ENCODE results near the gene NEK5. TPM values are rescaled to one million over a fixed set of nuclear protein-coding genes. Genes with fewer than 3 reads are reported as not detected.

Gene NEK5, protein sequence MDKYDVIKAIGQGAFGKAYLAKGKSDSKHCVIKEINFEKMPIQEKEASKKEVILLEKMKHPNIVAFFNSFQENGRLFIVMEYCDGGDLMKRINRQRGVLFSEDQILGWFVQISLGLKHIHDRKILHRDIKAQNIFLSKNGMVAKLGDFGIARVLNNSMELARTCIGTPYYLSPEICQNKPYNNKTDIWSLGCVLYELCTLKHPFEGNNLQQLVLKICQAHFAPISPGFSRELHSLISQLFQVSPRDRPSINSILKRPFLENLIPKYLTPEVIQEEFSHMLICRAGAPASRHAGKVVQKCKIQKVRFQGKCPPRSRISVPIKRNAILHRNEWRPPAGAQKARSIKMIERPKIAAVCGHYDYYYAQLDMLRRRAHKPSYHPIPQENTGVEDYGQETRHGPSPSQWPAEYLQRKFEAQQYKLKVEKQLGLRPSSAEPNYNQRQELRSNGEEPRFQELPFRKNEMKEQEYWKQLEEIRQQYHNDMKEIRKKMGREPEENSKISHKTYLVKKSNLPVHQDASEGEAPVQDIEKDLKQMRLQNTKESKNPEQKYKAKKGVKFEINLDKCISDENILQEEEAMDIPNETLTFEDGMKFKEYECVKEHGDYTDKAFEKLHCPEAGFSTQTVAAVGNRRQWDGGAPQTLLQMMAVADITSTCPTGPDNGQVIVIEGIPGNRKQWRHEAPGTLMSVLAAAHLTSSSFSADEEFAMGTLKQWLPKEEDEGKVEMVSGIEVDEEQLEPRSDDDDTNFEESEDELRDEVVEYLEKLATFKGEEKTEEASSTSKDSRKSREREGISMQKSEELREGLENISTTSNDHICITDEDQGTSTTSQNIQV
- total RNA-seq, result 1.8 TPM

DNA sequence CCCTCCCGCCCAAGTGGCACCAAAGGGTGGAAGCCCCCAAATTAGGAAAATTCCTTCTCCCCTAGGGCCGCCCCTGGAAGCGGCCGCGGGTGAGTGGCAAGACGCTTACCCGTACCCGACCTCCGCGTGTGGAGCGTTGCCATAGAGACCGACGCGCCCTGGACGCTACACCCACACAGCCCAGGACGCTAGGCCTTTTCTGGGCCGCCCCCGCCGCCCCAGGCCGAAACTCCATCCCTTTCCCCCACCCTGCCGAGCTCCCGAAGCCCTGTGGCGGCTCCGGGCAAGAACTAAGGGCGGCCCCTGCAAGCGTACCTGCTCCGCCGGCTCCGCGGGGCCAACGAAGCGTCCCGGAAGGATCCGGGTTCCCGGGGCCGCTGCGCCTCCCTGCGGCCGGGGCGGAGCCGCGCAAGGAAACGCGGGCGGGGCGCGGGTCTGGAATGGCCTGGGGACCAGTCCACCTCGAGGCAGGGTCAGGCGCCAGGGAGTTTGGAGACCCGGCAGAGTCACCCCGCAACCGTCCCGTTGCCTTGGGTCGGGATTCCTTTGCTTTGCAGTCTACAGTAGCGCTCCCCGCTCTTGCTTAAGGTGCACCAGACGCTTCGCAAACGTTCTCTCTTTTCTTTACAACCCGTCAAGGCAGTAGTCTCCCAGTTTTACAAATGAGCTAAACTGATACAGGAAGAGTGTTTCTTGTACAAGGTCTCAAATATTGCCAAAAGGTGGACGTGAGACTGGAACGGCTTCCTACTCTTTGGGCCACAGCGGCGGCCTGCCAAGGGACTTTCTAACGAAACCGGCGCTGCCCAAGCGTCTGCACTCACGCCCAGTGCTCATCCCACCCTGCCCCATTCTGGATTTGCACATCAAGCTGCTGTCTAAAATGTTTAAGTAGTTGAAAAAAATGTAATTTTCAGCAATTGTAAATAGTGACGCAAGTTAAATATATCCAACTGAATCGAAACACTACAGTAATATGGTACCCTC lies at the start of gene NEK5:
Gene NEK5, minus strand, starts transcription at position 360 of the 987 bp plus-strand sequence. CDS start 1,591 bp downstream, outside the sequence.

DNA sequence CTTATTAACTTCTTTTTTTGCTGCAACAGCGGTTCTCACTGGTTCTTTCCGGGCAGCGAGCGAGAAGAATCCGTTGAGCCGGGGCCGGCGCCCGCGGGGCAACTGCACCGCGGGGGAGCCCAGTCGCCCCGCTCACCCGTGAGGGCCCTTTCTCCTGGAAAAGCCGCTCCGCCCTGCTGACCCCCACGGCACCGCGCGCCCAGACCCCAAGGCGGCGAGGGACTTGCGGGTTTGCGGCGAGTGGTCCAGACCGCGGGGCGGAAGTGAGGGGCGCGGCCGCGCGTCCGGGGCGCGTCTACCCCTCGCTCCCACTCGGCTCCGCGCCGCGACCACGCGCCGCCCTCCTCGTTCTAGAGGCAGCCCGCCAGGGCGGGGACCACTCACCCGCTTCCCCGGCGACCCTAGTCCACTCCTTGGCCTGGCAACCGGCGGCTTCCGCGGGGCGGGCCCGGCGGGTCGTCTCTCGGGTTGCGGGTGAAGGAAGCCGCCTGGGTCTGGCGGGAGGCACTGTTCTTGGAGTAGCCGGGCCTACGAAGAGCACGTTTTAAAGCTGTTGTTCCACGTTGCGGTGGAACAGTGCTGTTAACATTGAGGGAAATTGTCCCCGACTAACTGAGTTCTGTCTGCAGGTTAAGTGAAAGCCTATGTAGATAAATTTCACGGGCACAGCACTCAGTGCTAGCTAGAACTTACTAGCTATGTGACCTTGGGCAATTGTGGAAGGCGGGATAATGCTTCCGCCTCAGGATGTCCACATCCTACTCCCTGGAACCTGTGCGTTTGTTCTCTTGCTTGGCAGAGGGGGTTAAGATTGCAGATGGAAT lies 30.5 kb upstream of the NEK5 start, which contains the start of gene NEK3:
Gene NEK3, minus strand, starts transcription at position 439 of the 824 bp plus-strand sequence. CDS start 3,406 bp downstream, outside the sequence.

DNA sequence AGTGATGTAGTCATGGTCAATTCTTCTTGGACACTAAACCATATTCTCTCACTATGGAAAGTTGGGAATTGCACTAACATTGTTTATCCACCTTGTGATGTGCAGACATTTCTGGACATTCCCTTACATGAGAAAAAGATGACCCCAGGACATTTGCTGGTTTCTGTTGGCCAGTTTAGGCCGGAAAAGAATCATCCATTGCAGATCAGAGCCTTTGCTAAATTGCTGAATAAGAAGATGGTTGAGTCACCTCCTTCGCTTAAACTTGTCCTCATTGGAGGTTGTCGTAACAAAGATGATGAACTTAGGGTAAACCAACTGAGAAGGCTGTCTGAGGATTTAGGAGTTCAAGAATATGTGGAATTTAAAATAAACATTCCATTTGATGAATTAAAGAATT lies 104.4 kb downstream of the NEK5 start, which contains the start of gene UTP14C:
Gene UTP14C, plus strand, starts transcription at position 211 of the 400 bp plus-strand sequence. CDS start 4,114 bp downstream, outside the sequence.

DNA sequence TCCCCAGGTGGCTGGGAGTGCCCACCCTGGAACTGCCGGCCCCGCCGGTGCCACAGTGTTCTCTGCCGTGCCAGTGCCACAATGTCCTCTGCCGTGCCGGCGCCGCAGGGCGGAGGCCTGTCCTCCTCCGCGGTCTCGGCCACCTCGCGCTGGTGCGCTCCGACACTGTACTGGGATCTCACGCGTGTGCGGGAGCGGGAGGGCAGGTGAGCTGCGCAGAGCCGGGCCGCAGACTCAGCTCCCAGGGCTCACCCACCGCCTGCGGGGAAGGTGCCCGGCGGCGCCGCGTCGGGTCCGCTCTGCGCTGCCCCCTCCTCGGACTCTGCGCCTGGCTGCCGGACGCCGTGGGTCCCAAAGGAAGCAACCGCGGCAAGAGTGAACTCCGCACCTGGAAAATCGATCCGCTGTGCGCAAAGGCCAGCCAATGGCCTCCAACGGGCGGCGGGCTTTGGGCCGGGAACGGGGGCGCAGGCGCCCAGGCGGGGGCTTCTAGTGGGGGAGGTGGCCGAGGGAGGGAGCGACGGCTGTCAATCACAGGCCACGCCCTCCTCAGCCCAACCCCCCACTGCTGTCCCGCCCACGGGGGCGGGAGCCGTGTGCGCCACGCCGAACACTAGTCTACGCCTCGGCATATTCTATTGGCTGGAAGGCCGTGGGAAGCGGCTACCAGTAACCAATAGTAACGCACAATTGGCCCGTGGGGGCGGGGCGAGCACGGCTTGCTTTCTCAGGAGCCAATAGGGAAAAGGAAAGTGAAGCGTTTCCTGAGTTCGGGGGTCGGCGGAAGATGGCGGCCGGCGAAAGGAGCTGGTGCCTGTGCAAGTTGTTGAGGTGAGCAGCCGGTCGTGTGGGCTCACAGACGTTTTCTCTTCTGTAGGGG lies 117.0 kb downstream of the NEK5 start, which contains the start of gene ALG11:
Gene ALG11, plus strand, starts transcription at position 767 of the 880 bp plus-strand sequence. Its CDS starts 21 bp downstream, at position 788.

DNA sequence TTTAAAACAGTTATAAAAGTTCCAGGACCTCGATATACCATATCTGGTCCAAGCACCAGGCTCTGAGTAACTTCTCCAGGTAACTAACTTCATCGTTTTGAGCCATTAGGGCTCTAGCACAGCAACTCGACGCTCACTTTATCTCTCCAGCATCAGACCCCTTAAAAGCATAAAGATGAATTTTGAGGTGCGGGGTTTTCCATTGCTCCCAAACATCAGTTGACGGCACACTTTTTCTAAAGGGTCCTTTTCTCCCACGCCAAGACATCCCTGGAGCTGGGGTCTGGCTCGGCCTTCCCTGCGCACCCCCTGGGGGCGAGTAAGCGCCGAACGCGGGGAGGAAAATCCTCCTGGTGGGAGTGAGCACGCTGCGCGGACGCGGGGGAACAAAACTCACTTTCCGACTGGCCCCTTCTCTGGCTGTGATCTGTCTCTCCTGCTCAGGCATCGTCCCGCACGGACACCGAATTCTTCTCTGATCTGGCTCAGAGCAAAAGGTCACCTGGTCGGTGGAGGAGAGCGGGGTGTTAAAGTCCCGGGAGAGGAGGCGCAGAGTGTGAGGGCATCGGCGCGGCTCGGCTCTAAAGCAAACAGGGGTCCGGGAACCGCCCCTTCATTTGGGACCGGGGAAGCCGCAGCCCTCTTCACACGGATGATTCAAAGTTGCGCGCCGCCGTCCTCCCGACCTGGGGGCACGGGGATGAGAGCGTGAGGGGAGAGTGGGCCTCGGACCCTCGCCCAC lies 117.8 kb downstream of the NEK5 start, which contains the start of gene ATP7B:
Gene ATP7B, minus strand, starts transcription at position 561 of the 742 bp plus-strand sequence. Its CDS starts 113 bp downstream, at position 448.

Other genes starting within 250 kb of the NEK5 start
- gene ATP7B, start 117.6 kb downstream of the NEK5 start, total RNA-seq, result 16.8 TPM
- gene ALG11, start 116.7 kb downstream of the NEK5 start, total RNA-seq, result 29.8 TPM
- gene UTP14C, start 104.4 kb downstream of the NEK5 start, total RNA-seq, result 22.8 TPM
- gene NEK3, start 30.5 kb upstream of the NEK5 start, total RNA-seq, result 14.3 TPM

Measured in metanephros (tissue), 1 donor.